ENCODE measurements around the gene MOB2. TPM values are rescaled to one million over a fixed set of nuclear protein-coding genes. Genes with fewer than 3 reads are reported as not detected.

Gene MOB2
- total RNA-seq, 1 donor from 2014 or later, result 26.4 TPM

- Mint-ChIP-seq H3K36me3 (ENCODE audit: low read depth, unreplicated experiment) (no peaks in the 10 kb centered on the region), H3K4me3 (ENCODE audit: unreplicated experiment) (no peak overlapping the region), H3K4me1 (ENCODE audit: low read depth, unreplicated experiment) (no peaks in the 10 kb centered on the region), H3K27me3 (ENCODE audit: low read depth, unreplicated experiment) (no peaks in the 10 kb centered on the region), H3K9me3 (ENCODE audit: unreplicated experiment) (no peaks in the 10 kb centered on the region), H3K27ac (ENCODE audit: unreplicated experiment) (no peak overlapping the region)
- FAIRE-seq, result no peak
- Histone ChIP-seq H3K27ac (ENCODE audit: low read depth, low read length) (no peak overlapping the region), H3K9ac (ENCODE audit: low read length) (no peak overlapping the region), H3K4me3 (ENCODE audit: insufficient read depth, low read depth, low read length) (no peak overlapping the region), H3K4me2 (ENCODE audit: low read length) (no peak overlapping the region), H3K9me3 (ENCODE audit: insufficient read depth, low read depth, low read length) (no peaks in the 10 kb centered on the region), H3K79me2 (ENCODE audit: insufficient read depth, low read length) (no peaks in the 10 kb centered on the region), H3K4me1 (ENCODE audit: insufficient read depth, low read length) (no peaks in the 10 kb centered on the region), H4K20me1 (ENCODE audit: insufficient read depth, low read length) (no peaks in the 10 kb centered on the region), H3K27me3 (ENCODE audit: insufficient read depth, low read length) (no peaks in the 10 kb centered on the region), H3K36me3 (ENCODE audit: insufficient read depth, low read length) (no peaks in the 10 kb centered on the region), H2AFZ (ENCODE audit: low read depth, low read length) (no peak overlapping the region)
- TF ChIP-seq CTCF (IDR thresholded peaks at IDR 0.05; ENCODE audit: insufficient read depth, low read depth, low read length), result no peak
- DNase-seq (ENCODE audit: low read depth), result no peak
These were observed 32.0 kb downstream of the MOB2 start for GRCh38 chr11:1454576-1454975.

- FAIRE-seq (no peak), DNase-seq (ENCODE audit: low read depth) (no peak)
- Mint-ChIP-seq H3K4me3 (ENCODE audit: unreplicated experiment) (no peak overlapping the region), H3K27ac (ENCODE audit: unreplicated experiment) (no peak overlapping the region), H3K36me3 (ENCODE audit: low read depth, unreplicated experiment) (no peaks in the 10 kb centered on the region), H3K9me3 (ENCODE audit: unreplicated experiment) (no peaks in the 10 kb centered on the region), H3K4me1 (ENCODE audit: low read depth, unreplicated experiment) (no peaks in the 10 kb centered on the region), H3K27me3 (ENCODE audit: low read depth, unreplicated experiment) (no peaks in the 10 kb centered on the region)
- Histone ChIP-seq H3K9me3 (ENCODE audit: insufficient read depth, low read depth, low read length) (no peaks in the 10 kb centered on the region), H3K9ac (ENCODE audit: low read length) (no peak overlapping the region), H3K4me2 (ENCODE audit: low read length) (no peak overlapping the region), H3K27ac (ENCODE audit: low read depth, low read length) (no peak overlapping the region), H3K79me2 (ENCODE audit: insufficient read depth, low read length) (no peaks in the 10 kb centered on the region), H3K27me3 (ENCODE audit: insufficient read depth, low read length) (no peaks in the 10 kb centered on the region), H3K36me3 (ENCODE audit: insufficient read depth, low read length) (no peaks in the 10 kb centered on the region), H3K4me3 (ENCODE audit: insufficient read depth, low read depth, low read length) (no peak overlapping the region), H3K4me1 (ENCODE audit: insufficient read depth, low read length) (no peaks in the 10 kb centered on the region), H2AFZ (ENCODE audit: low read depth, low read length) (no peak overlapping the region), H4K20me1 (ENCODE audit: insufficient read depth, low read length) (no peaks in the 10 kb centered on the region)
- TF ChIP-seq EZH2 (IDR thresholded peaks at IDR 0.05; ENCODE audit: insufficient read depth, low read length) (no peak), CTCF (IDR thresholded peaks at IDR 0.05; ENCODE audit: insufficient read depth, low read depth, low read length) (no peak)
These were observed 33.0 kb downstream of the MOB2 start for GRCh38 chr11:1453611-1454034.

- H3K79me2 ChIP-seq (ENCODE audit: insufficient read depth, low read length), result no peaks in the 10 kb centered on the region
- FAIRE-seq (no peak), DNase-seq (ENCODE audit: low read depth) (no peak)
- H3K9me3 Mint-ChIP-seq (ENCODE audit: unreplicated experiment), result no peaks in the 10 kb centered on the region
- no peaks in the 10 kb centered on the region for H3K27me3 Mint-ChIP-seq (ENCODE audit: low read depth, unreplicated experiment)
- H3K36me3 ChIP-seq (ENCODE audit: insufficient read depth, low read length), result no peaks in the 10 kb centered on the region
- no peaks in the 10 kb centered on the region for H3K36me3 Mint-ChIP-seq (ENCODE audit: low read depth, unreplicated experiment)
- no peaks in the 10 kb centered on the region for H3K9me3 ChIP-seq (ENCODE audit: insufficient read depth, low read depth, low read length)
- no peak overlapping the region for H3K4me2 ChIP-seq (ENCODE audit: low read length)
- H3K27ac ChIP-seq (ENCODE audit: low read depth, low read length), result no peak overlapping the region
- no peaks in the 10 kb centered on the region for H3K27me3 ChIP-seq (ENCODE audit: insufficient read depth, low read length)
- H3K4me3 Mint-ChIP-seq (ENCODE audit: unreplicated experiment), result no peak overlapping the region
- no peak overlapping the region for H3K9ac ChIP-seq (ENCODE audit: low read length)
- no peaks in the 10 kb centered on the region for H4K20me1 ChIP-seq (ENCODE audit: insufficient read depth, low read length)
- no peaks in the 10 kb centered on the region for H3K4me1 Mint-ChIP-seq (ENCODE audit: low read depth, unreplicated experiment)
- TF ChIP-seq CTCF (IDR thresholded peaks at IDR 0.05; ENCODE audit: insufficient read depth, low read depth, low read length), result no peak
- no peak for TF ChIP-seq EZH2 (IDR thresholded peaks at IDR 0.05; ENCODE audit: insufficient read depth, low read length)
- H2AFZ ChIP-seq (ENCODE audit: low read depth, low read length), result no peak overlapping the region
- no peak overlapping the region for H3K4me3 ChIP-seq (ENCODE audit: insufficient read depth, low read depth, low read length)
- H3K4me1 ChIP-seq (ENCODE audit: insufficient read depth, low read length), result no peaks in the 10 kb centered on the region
- no peak overlapping the region for H3K27ac Mint-ChIP-seq (ENCODE audit: unreplicated experiment)
These were observed 33.8 kb downstream of the MOB2 start for GRCh38 chr11:1452744-1453143.
